CD1c-positive myeloid dendritic cell (primary cell): Measurements from ENCODE around the gene SNRNP200.
A peak's percentile ranks its signal among the peaks of the same experiment; 100 is the strongest.

Source experiments
- DNase-seq: peaks from one replicate; pipeline ENCODE4 v3.0.0-alpha.2; 2016; ENCODE audit errors: extremely low spot score

Gene SNRNP200

DNA sequence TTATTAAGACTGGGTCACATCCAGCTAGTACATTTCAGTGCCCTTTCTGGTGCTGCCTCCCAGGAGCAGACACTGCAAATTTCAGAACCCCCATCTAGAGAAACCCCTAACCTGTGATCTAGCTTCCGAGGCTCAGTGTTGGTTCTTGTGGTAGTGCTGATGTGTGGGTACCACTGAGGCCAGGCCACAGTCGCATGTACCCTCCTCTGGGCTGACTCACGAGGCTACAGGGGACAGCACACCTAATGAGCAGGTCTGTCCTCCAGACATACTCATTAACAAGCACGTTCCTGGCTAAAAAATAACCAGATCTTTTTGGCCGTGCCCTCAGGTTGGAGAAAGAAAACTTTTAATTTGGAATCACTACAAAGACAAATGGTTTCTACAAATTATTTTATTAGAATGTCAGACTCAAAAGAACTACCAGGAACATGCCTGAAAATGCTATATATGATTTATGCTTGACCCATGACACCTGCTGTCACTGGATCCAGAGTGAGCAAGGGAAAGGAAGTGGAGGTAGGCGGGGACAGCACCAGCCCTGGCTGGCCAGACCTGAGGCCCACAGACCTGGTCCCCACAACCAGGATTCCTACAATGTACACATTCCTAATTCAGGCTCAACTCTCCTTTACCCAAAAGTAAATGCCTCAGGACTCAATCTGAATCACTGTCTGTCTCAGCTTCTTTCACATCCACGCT is 30.8 kb downstream of the SNRNP200 start:
- DNase-seq, result no peak

DNA sequence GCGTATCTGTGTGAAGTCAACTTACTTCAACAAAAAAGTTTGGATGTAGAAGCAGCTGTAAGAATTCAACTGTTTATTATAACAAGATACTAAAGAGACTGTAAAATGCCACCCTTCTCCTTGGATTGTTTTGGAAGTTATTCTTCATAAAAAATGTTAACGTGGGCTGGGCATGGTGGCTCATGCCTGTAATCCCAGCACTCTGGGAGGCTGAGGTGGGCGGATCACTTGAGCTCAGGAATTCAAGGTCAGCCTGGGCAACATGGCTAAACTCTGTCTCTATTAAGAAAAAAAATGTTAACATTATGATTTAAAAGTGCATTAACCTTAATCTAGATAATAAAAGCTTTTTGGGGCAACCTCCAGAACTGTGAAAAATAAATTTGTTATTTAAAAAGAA is 31.6 kb downstream of the SNRNP200 start:
- no peak for DNase-seq

DNA sequence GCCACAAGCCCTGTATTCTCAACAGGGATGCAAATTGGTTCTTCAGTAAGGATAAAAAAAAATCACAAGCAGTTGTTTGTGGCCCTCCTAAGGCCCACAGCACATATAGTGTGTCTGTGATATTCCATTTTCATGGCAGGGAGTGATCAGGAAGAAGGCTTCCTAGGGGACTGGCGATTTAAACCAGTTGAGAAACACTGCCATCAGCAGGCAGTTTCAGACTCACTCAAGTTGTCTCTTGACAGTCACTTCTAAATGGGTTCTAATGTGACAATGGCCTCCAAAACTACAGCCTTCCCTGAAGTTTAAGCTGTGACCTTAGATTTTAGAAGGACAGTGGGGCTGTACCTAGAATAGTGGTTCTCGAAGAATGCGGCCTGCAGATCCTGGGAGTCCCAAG is 33.4 kb downstream of the SNRNP200 start:
- DNase-seq, result no peak

DNA sequence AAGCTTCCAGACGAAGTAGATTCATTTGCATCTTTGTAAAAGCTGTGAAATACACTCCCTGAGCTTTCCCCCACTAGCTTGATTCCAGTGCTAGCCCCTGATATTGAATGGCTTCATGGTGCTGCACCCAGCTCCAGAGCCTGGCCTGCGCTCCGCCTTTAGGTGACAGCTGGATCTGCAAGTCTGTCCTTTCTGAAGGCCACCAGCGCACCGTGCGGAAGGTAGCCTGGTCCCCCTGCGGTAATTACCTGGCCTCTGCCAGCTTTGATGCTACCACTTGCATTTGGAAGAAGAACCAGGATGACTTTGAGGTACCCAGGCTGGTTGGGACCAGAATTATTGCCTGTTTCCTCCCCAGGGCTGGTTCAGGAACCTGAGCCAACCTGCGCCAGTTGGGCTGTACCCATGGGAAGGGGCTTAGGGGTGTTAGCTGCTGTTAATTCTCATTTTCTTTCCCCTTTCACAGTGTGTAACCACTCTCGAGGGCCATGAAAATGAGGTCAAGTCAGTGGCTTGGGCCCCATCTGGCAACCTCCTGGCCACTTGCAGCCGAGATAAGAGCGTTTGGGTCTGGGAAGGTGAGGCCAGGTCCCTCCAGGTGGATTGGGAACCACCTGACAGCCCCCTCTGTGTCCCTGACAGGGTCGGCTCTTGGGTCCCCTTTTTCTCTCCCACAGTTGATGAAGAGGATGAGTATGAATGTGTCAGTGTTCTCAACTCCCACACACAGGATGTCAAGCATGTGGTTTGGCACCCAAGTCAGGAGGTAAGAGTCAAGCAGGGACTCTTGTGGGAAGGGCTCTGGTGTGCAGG is 38.0 kb downstream of the SNRNP200 start:
- DNase-seq, result peak; percentile 42

DNA sequence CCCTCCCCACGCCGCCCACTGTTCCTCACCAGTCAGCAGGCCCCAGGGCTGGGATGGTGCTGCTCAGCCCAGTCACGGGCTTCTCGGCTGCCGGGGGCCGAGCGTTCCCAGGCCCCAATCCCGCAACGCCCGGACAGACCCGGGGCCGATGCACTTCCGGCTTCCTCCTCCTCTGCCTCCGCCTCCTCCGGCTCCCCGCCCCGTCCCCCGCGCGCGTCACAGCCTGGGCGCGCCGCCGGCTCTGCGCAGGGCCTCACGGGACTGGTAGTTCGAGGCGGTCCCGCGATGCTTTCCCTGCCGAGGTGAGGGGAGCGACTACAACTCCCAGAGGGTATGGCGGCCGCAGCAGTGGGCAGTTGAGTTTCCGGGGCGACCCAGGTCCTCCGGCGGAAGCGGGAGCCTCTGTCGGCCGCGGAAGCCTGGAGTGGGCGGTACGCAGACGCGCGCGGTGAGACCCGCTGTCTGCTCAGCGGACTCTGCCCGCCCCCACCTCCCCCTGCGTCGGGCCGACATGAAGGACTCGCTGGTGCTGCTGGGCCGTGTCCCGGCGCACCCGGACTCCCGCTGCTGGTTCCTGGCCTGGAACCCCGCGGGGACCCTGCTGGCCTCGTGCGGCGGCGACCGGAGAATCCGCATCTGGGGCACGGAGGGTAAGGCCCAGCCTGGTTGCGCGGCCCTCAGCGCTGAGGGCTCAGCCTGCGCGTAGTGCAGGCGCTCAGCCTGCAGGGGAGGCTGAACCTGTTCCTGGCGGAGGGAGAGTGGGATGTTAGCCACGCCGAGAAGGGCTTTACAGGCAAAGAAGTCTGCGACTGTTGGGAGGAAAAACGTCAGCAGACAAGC is 39.3 kb downstream of the SNRNP200 start, which contains the start of the genes CIAO1 and TMEM127:
Gene CIAO1, plus strand, starts transcription at position 386 of the 840 bp plus-strand sequence. Its CDS starts 126 bp downstream, at position 512.
Gene TMEM127, minus strand, starts transcription at position 158 of the 840 bp plus-strand sequence. CDS start 616 bp downstream, outside the sequence.
- peak; percentile 99 for DNase-seq

DNA sequence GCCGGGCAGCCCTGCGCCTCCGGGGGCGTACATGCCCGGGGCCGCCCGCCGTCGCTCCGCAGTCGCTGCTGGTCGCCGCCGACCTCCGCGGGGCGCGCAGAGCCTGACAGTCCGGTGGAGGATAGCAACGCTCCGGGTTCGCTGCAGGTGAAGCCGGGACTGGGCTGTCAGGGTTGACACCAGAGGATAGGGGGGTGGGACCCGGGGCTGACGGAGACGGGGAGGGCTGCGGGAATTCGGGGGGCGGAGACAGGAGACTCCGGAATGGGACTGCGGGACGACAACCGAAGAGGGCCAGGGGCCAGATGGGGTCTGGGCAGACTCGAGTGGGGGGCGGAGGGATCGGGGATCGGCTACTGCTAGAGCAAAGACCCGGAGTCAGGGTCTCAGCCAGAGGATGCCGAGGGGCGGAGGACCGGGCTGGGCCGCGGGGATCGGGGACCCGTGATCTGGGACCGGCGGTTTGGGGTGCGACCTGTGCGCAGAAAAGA is 40.0 kb downstream of the SNRNP200 start:
- DNase-seq, result peak; percentile 20

DNA sequence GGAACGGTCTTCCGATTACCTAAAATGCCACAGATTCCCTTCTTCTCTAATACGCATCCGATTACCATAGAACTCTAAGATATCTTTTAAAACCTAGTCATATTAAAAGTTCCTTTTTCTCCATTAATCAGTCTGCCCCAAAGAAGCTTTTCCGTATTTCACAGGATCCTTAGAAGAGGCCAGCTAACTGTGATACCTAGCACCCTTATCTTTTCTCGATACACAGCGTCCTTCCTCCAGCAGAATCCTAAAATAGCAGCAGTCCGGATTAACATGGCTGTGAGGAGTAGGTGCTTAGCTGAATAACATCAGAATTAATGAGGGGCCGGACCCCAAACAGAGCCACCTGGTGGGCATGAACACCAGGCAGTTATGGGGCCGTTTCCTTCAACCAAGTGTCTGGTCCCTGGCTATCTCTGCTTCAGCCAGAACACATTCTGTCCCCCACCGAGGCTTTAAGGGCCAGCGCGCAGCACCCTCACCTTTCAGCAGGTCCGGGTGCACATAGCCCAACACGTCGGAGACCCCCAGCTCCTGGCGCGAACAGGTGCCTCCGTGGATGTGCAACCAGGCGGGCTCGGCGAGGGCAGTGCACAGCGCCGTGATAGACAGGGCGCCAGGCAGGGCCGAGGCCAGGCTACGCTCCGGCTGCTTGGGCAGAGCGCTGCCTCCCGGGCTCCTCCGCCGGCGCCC is 40.5 kb downstream of the SNRNP200 start:
- DNase-seq, result peak; percentile 50

DNA sequence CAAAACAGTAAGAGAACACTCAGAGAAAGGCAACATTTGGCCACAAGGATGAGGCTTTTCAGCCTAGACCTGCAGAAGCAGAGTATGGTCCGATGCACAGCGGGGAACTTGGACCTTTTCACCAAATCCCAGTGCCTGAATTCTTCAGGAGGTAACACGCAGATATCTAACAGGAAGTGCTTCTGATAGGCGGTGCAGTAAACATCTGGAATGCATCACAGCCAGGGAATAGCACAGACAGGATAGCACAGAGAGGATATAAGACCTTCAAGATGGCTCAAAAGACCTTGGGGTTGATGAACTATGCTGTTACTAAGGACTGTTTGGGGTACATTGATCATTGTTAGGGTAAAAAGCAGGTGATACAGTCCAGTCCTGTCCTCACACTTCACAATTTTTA is 41.3 kb downstream of the SNRNP200 start:
- no peak for DNase-seq

DNA sequence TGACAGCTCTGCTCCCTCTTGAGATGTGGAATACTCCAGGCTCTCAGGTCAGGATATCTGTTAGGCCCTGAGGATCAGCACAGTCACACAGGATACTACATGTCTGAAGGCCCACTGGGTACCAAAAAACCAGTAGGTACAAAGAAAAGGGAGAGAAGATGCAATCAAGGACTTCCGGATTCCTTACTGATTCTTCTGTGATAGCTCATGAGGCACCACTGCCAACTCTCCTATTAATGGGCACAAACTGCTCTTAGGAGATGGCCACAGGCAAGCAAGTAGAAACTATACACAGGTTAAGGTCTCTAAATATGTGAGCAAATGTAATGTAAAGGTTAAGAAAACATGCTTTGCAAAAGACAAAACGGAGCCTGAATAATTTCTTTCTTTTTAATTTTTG is 43.0 kb downstream of the SNRNP200 start:
- no peak for DNase-seq

DNA sequence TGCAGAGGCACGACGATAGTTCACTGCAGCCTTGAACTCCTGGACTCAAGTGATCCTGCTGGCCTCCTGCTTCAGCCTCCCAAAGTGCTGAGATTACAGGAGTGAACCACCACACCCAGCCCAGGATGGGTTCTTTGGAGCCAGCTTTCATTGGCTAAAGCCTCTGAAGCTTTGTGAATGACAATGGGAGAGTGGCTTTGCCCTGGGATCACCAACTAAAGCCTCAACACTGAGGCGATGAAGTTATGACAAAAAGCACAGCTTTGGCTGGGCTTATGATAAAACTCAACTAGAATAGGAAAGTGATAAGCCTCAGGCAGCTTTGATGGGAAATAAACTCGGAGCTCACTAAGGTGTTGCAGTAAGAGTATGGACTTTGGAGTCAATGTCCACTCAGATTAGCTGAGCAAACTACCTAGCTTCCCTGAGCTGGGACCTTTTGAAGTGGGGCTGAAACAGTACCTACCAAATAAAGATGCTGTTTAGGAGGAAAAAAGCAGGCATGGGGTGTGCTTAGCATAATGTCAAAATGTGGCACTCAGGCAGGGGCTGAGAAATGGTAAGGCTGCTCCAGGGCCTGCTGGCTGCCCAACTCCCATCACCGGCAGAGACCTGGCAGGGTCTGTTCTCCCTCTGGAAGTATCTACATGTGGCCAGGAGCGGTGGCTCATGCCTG is 43.9 kb downstream of the SNRNP200 start:
- no peak for DNase-seq

DNA sequence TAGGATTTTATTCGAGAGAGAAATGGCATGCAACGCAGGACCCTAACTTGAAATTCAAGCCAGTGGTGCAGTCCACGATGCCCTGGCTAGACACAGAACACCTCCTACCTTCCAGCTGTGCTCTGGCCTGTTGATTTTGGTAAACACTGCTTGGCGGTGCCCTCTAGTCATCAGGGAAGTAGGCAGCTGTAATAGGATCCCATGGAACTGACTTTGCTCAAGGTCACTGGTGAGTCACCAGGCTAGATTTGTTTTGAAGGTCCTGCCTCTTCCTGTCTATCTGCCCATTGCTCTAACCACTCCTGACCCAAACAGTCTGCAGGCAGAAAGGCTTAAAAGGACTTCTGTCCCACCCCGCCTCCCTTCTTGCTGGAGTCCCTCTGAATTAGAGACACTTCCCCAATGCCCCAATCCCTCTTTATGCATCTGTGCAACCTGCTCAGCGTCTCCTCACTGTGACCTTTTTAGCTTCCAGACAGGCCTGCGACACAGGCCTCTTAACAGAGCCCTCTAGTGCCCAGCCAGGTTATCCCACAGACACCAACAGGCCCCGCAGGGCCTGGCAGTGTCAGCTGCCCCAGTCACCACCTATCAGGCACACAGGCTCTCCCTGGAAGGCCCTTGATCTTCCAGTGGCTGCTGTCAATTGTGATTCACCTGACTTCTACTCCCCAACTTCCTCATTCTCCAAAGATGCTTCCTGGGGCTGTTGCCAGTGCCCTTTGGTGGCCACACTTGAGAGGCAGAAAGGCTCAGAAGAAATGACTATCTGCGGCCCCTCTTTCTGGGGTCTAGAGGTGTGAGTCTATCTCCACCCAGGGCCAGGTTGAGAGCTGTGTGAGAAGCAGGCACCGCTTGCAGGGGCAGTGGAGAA is 44.7 kb downstream of the SNRNP200 start:
- peak; percentile 89 for DNase-seq

DNA sequence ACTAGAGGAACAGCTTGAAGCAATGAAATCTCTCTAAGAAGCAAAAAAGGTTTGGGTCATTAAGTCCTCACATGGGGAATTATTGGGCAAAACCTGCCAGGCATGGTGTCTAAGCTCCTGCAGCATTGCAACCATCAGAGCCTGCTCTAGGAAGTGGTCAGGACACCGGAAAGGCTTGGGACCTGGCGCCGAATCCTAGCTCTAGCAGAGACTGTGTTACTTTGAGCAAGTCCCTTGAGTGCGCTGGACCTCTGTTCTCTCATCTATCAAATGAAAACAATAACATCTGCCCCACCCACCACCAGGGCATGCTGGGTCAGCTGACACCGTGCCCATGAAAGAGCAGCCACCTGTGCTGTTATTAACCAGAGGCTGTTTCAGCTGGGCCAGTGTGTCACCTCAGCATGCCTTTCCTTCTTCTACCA is 45.8 kb downstream of the SNRNP200 start:
- no peak for DNase-seq

DNA sequence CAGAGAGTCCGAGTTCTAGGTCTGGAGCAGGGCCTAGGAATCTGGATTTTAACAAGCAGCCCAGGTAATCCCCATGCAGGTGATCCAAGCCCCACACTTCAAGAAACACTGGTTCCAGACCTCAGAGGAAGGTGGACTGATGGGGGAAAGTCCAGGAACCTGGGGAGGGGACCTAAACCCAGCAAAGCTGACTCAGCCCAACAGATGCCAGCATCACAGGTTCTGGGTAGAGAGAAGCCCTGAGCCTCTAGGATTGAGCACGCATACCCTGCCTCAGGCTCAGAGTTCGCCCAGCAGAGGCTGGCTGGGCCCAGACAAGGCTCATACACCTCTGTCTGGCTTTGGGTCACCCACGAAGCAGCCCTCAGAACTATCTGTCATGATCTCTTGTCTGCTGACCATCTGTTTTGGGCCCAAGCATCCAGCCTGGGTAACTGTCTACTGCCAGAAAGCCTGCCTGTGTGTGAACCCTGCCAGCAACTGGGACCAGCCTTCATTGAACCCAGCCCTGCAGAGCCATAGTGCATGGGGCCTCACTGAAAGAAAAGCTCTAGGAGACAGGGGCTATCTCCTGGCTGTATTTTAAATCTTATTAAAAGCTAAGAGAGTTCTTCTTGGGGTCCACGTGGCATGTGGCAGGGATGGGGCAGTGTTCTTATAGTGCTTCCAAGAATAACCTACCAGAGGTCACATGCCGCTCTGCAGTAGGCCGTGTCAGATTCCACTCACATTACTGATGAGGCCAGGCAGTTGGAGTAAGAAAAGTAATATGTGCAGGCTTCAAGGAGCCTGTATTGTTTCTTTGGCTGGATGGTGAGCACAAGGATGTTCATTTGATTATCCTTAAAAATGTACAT is 47.0 kb downstream of the SNRNP200 start:
- DNase-seq, result no peak

DNA sequence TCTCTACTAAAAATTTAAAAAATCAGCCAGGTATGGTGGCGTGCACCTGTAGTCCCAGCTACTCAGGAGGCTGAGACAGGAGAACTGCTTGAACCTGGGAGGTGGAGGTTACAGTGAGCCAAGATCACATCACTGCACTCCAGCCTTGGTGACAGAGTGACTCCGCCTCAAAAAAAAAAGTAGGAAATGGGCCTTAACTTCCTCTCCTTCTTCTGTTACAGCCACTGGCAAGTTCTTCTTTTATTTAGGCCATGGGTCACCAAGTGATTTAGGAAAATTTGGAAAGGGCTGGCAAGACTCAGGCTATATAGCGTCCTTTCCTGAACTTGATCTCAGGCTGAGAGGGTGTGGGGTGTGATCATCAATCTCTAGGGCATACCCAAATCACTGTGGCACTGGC is 47.6 kb downstream of the SNRNP200 start:
- peak; percentile 85 for DNase-seq

DNA sequence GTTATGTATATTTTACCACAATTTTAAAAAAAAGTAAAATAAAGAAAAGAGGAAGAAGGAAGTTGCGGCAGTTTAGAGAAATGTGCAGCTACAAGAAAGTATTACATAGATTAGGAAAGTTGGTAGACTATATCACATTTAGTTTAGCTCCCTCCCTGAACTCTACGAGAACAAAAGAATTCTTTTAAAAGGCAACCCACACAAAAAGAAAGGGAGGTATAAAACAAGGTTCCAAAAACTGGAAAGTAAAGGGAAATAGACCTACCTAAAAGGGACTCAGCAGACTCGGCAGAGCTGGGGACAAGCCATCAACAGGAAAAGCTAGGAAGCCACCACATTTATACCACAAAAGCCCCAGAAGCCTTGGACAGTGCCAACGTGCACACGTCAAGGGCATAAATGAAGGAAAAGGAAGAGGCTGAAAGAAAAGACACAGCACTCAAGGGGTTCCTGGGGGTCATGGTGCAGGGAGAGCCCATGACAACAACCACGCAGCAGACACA is 48.7 kb downstream of the SNRNP200 start:
- DNase-seq, result peak; percentile 64

DNA sequence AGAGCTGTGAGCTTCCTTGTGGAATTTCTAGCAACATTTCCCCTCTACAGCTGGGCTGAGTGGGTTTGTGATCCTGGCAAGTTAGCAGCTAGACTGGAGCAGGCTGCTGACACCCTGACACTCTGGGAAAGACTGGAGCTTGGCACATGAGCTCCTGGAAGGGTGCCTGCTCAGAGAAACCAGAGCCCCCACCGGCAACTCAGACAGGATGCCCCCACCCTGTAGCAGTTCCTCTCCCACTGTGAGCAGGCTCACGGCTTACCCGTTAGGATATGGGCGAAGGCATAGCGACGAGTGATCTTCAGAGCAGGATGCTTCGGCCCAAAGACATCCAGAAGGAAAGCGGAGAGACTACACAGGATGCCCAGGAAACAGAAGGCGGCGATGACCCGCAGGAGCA is 50.8 kb downstream of the SNRNP200 start:
- no peak for DNase-seq

DNA sequence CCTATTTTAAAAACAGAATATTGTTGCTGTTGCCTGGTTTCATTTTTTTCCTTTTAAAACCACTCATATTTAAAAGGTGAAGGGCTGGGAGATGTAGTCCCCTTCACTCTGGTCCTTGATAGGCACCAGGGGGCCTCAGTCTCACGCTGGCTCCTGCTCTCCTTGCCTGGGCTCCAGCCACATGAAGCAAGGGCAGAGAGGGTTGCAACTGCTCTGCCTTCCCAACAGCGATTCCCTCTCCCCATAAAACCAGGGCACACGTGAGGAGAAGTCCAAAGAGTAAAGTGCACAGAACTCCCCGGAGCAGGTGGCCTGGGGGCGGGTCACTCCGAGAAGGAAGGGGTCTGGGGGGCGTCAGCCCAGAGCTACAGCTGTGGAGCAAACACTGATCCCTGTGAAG is 52.3 kb downstream of the SNRNP200 start:
- no peak for DNase-seq

DNA sequence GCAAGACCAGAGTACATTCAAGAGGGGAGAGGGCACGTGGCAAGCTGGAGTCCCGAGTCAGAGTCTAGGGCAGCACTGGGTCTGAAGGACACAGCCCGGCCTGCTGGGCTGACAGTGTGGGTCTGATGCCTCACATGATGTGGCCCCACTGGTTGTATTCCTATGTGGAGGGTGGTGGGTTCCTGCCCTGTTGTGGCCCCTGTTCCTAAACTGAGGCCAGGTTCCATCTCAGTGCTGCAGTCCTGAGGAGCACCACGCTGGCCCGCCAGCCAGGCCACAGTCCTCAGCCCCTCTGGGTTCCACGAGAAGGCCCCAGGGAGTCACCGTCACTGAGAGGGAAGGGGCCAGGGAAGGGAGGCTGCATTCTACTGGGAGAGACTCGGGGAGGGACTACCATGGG is 52.8 kb downstream of the SNRNP200 start:
- DNase-seq, result no peak
